Measurements from ENCODE around the gene ZNF281. TPM values are rescaled to one million over a fixed set of nuclear protein-coding genes. Genes with fewer than 3 reads are reported as not detected.

ZNF281 gene
- total RNA-seq, 4 donors from 2014 or later, result 6.3 to 12.2 (median 8.7) TPM

DNA sequence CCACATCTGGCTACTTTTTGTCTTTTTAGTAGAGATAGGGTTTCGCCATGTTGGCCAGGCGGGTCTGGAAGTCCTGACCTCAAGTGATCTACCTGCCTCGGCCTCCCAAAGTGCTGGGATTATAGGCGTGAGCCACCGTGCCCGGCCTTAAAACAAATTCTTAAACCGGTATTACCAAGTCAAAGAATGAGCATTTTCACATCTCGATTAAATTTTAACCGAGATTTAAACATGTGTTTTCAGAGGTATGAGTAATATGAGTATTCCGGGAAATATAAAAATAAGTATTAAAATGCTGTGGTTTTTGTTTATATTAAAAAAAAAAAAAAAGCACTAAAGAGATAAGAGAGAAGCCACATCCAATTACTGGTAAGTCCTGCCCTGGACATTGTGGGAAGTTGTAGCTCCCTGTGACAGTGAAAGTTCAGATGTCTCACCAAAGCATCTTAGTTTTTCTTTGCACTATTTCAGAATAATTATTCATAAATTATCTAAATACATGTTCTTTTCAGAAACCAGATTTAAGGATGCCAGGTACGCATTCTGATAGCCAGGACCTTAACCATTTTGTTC is 24.9 kb downstream of the ZNF281 start:
- no peaks in the 10 kb centered on the region for H3K9me3 ChIP-seq
- no peak overlapping the region for H3K27ac ChIP-seq
- no peaks in the 10 kb centered on the region for H3K4me1 ChIP-seq
- H3K36me3 ChIP-seq, result no peaks in the 10 kb centered on the region
- TF ChIP-seq, protein P1, sequence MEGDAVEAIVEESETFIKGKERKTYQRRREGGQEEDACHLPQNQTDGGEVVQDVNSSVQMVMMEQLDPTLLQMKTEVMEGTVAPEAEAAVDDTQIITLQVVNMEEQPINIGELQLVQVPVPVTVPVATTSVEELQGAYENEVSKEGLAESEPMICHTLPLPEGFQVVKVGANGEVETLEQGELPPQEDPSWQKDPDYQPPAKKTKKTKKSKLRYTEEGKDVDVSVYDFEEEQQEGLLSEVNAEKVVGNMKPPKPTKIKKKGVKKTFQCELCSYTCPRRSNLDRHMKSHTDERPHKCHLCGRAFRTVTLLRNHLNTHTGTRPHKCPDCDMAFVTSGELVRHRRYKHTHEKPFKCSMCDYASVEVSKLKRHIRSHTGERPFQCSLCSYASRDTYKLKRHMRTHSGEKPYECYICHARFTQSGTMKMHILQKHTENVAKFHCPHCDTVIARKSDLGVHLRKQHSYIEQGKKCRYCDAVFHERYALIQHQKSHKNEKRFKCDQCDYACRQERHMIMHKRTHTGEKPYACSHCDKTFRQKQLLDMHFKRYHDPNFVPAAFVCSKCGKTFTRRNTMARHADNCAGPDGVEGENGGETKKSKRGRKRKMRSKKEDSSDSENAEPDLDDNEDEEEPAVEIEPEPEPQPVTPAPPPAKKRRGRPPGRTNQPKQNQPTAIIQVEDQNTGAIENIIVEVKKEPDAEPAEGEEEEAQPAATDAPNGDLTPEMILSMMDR (IDR thresholded peaks at IDR 0.05), result no peak
- no peak for TF ChIP-seq POLR2A (IDR thresholded peaks at IDR 0.05)
- DNase-seq, result no peak
- no peaks in the 10 kb centered on the region for H3K27me3 ChIP-seq
- no peak overlapping the region for H3K4me3 ChIP-seq

DNA sequence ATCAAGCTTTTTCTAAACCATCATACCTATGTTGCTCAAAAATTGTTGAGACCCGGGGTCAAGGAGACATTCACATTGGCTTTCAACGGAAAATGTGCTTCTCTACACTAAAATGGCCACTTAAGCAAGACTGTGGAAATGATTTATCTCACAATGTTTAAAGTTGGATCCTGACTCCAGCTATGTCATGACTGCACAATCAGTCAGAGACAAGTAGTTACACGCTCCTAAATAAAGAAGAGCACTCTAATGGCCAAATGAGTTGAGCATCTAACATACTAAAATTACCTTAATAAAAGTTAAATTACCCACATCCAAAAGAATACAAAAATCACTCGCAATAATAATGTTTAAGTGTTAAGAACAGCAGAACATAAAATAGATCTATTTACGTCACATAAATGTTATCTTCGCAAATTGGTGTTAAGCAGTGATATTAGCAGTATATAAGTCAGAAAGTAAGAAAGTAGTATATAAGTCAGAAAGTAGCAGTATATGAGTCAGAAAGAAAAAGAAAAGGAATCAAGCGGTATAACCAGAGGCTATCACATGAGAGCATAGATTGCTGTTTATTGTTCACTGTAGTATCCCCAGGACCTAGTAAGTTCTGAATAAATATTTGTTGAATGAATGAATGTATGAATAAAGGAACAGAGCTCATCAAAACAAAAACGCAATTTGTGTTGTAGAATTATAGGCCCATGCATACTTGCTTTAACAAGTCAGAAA is 28.4 kb downstream of the ZNF281 start:
- Histone ChIP-seq H3K27ac (no peak overlapping the region), H3K4me3 (no peak overlapping the region), H3K27me3 (no peaks in the 10 kb centered on the region), H3K9me3 (no peaks in the 10 kb centered on the region), H3K4me1 (no peaks in the 10 kb centered on the region), H3K36me3 (no peaks in the 10 kb centered on the region)
- no peak for DNase-seq
- TF ChIP-seq, protein P1 (IDR thresholded peaks at IDR 0.05), result no peak
- TF ChIP-seq POLR2A (IDR thresholded peaks at IDR 0.05), result no peak

DNA sequence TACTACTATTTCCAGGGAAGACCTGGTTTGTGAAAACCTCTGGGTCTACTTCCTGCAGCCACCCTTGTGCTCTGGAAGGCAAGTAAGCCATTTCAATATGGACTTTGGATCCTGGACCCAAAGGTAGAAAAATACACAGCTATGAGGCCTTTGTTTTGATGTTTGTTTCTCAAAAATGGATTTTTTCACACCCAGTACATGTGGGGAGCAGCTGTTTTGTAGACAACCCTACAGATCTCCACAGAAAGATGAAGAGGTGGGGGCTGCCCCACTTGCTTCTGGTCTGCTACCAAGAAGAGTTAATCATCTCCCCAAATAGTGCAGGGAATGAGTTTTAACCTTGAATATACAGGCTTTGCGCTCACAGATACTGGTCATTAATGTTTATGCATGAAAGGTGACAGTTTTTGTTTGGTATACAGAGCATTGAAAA is 29.2 kb downstream of the ZNF281 start:
- H3K27me3 ChIP-seq, result no peaks in the 10 kb centered on the region
- no peak overlapping the region for H3K4me3 ChIP-seq
- H3K27ac ChIP-seq, result no peak overlapping the region
- no peak for TF ChIP-seq POLR2A (IDR thresholded peaks at IDR 0.05)
- TF ChIP-seq, protein P1 (IDR thresholded peaks at IDR 0.05), result no peak
- no peaks in the 10 kb centered on the region for H3K9me3 ChIP-seq
- no peaks in the 10 kb centered on the region for H3K36me3 ChIP-seq
- no peaks in the 10 kb centered on the region for H3K4me1 ChIP-seq
- no peak for DNase-seq

DNA sequence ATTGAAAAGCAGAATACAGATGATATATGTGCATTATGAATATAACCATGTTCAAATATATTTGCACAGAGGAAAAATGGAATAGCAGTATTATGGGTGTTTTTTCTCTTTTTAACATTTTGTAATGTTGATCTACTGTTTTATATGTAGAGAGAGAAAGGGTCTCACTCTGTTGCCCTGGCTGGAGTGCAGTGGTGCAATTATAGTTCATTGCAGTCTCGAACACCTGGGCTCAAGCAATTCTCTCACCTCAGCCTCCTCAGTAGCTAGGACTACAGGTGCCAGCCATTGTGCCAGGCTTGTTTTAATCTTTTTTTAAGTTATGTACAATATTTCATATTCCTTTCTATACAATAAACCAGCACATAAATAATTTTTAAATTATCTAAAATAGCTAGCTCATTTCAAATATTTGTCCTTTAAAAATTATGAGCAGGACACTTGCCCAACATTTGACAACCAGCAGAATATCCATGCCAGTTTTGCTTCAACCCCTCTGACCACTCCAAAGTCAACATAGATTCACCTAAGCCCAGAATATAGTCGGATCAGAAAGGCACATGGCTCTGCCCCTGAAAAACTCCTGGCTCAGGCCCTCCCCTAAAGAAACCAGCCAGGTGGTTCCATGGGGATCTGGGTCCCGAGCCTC is 29.8 kb downstream of the ZNF281 start:
- DNase-seq, result no peak
- Histone ChIP-seq H3K9me3 (no peaks in the 10 kb centered on the region), H3K27ac (no peak overlapping the region), H3K4me1 (no peaks in the 10 kb centered on the region), H3K4me3 (no peak overlapping the region), H3K27me3 (no peaks in the 10 kb centered on the region), H3K36me3 (no peaks in the 10 kb centered on the region)
- TF ChIP-seq, protein P1 (IDR thresholded peaks at IDR 0.05), result no peak
- TF ChIP-seq POLR2A (IDR thresholded peaks at IDR 0.05), result no peak

DNA sequence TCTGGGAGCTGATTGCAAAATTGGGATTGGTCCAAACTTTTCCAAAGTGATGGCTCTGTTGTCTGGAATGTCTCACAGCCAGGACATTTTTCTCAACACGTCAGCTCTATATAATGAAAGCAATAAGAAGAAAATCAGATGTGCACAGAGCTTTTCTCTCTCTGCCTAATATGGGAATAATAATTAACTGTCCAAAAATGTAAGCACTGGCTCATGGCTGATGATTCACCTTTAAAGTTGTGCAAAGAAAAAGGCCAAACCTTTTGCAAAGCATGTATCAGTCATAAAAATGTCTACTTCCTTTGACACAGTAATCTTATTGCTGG is 30.4 kb downstream of the ZNF281 start:
- Histone ChIP-seq H3K4me3 (no peak overlapping the region), H3K27ac (no peak overlapping the region), H3K36me3 (no peaks in the 10 kb centered on the region), H3K4me1 (no peaks in the 10 kb centered on the region), H3K27me3 (no peaks in the 10 kb centered on the region), H3K9me3 (no peaks in the 10 kb centered on the region)
- TF ChIP-seq POLR2A (IDR thresholded peaks at IDR 0.05), result no peak
- TF ChIP-seq, protein P1 (IDR thresholded peaks at IDR 0.05), result no peak
- no peak for DNase-seq

Data from Peyer's patch (tissue), 4 donors.